NOMO-1 treated with dmso at 0.1 percent for 144 hours (cell line): ENCODE measurements around the gene TMSB15C.
"Not testable (repeated sequence)": the region's sequence is repeated elsewhere in the genome, so short reads cannot be mapped to it uniquely, and the experiment has no call there.

Source experiments
- DNase-seq: peaks from one replicate; lab custom pipeline; 2025; ENCODE audit not compliant: unreplicated experiment; lab: John Stamatoyannopoulos, UW

TMSB15C gene

DNA sequence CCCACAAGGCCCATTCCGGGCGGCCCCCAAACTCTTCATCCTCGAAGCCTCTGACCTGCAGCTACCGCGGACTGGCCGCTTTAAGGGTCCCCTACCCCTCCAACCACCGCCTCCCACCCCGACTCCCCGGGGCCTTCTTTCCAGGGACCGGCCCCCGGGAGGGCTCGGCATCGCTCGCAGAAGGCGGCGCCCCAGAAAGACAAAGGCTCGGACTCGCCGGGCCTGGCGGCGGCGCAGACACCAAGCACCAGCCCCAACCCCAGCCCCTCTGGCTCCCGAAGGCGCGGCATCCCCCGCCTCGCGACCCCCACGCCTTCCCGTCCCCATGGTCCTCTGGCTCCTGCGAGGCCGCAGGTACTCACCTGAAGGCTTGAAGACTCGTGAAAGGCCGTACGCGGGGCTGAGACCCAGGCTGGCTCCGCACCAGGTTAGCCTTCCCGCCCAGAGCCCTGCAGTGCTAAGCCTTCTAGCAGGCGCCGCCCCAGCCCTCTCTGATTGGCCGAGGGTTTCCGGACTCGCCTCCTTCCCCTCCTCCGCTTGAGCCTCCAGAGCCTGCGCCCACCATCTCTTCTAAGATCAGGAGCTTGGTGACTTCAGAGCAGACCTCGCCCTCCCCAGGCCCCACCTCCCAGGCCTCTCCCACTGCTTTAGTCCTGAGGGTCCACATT, at the start of gene TMSB15C:
TMSB15C (minus strand) TSS at position 459 of the 668 bp plus-strand sequence.
- DNase-seq: not testable (repeated sequence)

DNA sequence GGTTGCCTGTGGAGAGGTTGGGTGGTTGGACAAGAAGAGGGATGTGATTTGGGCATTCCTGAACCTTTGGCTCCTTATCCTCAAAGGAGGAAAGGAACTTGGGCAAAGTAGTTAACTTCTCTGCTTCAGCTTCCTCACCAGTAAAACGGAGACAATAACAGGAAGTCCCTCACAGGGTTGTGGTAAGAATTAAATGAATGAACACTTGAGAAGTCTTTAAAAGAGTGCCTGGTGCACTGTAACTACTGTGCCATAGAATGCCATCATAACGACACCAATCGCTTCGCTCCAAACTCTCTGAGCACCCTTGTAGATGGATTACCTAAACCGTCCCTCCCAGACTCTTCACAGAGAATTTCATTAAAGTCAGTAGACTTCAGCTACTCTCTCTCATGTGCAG, 46.8 kb upstream of the TMSB15C start:
- DNase-seq: no peak

GRCh38 chrX:104118765-104119164, 42.7 kb upstream of the TMSB15C start:
- no peak for DNase-seq

DNA sequence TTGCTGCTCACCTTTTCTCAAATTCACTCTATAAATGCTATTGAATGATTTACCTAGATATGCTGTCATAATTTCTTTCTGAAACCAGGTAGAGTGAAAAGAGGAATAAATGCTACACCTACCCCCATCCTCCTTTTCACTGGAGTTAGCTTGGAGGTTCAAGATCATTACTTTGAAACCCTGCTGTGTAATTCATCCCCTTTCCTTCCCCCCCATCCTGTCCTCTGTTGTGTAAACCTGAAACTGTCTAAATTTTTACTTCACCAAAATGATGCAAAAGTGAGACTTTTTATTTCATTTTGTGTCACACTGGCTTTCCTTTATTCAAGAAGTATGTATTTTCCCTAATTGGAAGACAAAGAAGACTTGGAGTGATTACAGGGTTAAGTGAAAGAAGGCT, 41.7 kb upstream of the TMSB15C start:
- DNase-seq: no peak

GRCh38 chrX:104113222-104113965, 37.4 kb upstream of the TMSB15C start:
- no peak for DNase-seq

DNA sequence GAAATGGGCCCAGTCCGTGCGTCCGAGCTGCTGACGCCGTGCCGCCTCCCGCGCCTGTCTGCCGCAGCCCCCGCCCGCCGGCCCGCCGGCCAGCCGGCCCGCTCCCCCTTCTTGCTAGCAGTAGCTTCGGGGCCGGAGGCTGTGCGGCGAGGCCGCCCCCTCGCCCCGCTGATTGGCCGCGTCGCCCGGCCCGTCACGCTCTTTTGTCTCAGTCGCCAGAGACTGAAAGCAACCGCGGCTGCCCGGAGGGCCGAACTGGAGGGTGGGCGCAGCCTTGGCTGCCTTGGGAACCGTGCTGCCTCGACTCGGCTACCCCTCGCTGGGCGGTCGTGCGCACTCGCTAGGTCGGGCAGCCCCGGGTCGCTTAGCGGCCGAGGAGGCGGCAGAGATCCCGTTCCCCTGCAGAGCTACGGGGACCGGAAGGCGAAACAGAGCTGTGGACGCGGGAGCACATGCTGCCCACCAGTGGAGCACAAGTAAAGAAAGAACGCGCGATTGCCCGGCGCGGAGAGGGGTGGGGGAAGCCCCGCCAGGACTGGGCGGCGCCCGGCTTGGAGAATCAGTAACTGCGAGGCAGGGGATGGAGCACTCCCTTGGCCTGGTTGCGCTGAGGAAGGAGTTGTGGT, 36.4 kb upstream of the TMSB15C start, which contains the start of gene ZCCHC18:
ZCCHC18 (plus strand) TSS at position 198 of the 626 bp plus-strand sequence. CDS start 1,589 bp downstream, outside the sequence.
- no peak for DNase-seq

DNA sequence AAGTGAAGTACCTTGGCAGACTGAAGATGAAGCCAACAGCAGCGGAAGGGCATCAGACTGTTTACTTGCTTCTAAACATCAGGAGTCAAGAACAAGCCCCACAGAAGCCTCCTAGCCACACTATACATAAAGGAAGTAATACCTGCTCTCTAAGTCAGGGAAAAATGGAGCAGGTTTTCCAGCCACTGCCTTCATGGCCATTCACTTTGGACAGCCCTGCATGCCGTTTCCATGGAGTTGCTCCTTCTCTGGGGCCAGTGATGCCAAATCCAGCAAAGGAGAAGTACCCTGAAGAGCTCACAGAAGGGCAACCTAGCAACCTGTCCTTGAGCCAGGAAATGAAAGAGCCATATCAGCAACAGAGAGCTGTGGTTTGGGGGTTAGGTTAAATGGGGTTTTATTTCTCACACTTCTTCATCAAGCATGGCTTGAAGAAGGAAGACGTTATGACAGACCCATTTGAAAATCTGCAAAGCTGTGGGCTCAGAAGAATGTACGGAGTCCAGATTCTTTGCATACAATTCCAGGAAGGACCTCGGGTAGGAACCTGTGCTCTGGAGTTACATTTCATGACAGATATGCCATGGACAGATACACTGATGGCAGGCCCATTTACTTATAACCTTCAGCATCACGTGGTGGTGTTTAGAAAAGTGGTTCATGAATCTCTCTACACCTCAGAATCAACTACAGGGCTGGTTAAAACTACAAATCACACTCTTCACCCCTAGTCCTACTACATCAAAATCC, 34.6 kb upstream of the TMSB15C start:
- not testable (repeated sequence) for DNase-seq

DNA sequence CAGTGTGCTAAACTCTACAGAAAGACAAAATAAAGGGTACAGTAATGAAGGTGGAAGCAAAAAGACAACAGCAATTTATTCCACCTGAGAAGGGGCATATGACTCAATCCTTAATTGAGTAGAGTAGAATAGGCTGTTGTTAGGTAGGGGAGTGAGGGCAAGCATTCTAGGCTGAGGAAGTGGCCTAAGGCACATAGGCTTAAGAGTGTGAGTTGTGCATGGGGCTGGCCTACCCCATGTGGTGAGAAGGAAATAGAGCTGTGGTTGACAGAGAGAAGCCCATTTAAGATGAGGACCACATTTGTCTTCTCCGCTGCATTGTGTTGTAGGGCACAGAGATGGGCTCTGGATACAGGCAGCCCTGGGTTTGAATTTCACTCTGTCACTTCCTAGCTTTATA, 32.9 kb upstream of the TMSB15C start:
- DNase-seq: no peak

- no peak for DNase-seq
Measured at GRCh38 chrX:104105330-104106262, 29.6 kb upstream of the TMSB15C start.

GRCh38 chrX:104104676-104105075, 28.6 kb upstream of the TMSB15C start:
- DNase-seq: no peak

- no peak for DNase-seq
Measured at GRCh38 chrX:104098919-104099318, 22.9 kb upstream of the TMSB15C start.

GRCh38 chrX:104098151-104098808, 22.2 kb upstream of the TMSB15C start:
- peak; percentile 27 for DNase-seq

DNA sequence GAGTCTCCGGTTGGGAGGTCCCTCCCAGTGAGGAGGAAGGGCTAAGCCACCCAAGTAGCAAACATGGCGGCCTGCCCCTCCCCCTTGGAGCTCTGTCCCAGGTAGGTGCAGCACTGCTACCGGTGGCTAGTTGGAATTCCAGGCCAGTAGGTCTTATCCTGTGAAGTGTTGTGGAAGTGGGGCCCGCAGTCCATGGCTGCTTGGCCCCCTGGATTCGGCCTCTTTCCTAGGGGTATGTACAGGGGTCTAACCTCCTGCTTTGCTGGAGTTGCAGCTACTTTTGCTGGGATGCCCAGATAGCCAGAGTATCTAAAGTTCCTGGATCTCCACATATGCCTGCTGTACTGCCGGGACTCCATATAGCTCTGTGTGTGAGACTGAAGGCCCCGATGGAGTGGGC, 9.9 kb upstream of the TMSB15C start:
- no peak for DNase-seq

- DNase-seq: no peak
Measured at GRCh38 chrX:104085477-104085876, 9.4 kb upstream of the TMSB15C start.

DNA sequence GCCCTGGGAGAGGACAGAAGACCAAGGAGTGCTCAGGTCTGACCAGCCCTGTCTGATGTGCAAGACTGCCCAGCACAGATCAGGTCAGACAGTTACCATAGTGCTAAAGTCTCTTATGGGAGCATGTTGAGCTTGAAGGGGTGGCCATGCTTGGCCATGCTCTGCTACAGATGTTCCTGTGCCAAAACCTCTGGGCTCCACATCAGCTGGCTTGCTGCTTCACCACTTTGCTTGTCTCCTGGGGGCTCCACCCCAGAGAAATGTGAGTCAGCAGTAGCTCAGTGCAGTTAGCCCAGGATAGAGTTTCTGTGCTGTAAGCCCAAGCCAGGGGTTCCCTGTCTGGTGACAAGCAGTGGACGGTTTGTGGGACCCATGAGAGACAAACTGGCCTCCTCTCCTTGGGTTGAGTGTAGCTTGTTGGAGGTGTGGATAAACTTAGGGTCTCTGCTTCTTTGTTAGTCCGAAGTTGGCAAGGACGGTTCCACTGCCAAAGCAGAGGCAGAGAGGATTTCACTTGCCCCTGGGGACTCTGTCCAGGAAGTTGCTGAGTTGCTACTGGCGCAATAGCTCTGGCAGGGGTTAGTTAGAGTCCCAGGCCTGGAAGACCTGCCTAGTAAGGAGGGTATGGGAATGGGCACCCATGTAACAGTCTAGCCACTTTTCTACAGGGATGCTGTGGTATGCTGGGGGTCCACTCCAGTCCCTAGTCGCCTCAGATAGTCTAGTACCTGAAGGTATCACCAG, 8.7 kb upstream of the TMSB15C start:
- no peak for DNase-seq

DNA sequence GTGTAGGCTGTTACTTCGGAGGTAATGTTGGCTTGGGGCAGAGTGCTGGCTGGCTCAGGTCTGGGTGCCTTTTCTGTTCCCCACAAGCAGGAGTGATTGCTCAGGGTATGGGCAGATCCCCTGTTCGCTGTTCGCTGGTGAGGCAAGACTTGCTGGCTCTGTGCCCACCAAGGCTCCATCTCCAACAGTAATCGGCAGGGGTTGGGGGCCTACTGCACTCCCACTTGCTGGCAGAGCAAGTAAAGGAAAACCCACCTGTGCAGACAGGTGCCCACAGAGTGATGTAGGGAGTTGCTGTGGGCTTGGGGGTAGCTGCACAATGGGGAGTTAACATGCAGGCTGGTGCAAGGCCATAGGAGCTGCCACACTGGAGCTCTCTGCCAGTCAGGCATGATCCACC, 8.0 kb upstream of the TMSB15C start:
- DNase-seq: no peak

GRCh38 chrX:104077854-104078253, 1.8 kb upstream of the TMSB15C start:
- not testable (repeated sequence) for DNase-seq

- not testable (repeated sequence) for DNase-seq
Measured at GRCh38 chrX:104062636-104063035, 13.4 kb downstream of the TMSB15C start.

- not testable (repeated sequence) for DNase-seq
Measured at GRCh38 chrX:104054956-104055355, 21.1 kb downstream of the TMSB15C start.
